ENCODE results near the gene LACRT.
"Not testable (repeated sequence)": the region's sequence is repeated elsewhere in the genome, so short reads cannot be mapped to it uniquely, and the experiment has no call there.

The LACRT gene

DNA sequence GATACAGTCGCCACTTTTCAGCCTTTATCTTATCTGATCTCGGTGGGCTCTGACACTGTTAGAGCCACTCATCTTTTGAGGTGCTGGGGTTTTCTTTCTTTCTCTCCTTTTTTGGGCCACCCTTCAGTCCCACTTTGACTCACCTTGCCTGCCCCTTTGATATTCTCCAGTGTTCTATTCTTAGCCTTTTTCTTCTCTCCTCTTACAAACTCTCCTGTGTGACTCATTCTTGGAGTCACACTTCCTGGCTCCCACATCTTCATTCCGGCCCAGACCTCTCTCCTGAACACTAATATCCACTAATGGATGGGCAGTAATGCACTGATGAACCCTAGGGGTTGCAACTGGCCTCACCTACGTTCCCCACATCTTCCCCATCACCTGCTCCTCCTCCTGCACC lies 15.7 kb upstream of the LACRT start:
- no peak for TF ChIP-seq CTCF (IDR thresholded peaks at IDR 0.05)

DNA sequence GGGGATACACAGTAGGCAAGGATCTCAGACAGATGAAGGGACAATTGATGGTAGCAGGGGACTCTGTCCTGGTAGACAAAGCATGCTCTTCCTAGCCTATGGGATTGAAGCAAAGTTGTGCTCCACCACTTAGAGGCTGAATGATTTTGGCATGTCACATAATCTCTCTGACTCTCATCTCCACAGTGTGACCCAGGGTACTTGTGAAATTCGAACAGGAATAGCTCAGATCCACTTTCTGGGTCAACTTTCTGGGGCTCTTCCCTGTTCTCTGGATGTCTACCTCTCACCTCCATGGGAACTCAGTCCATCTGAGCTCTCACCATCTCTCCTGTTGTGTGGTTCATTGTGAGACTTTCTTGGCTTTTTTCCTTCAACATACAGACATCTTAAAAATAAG lies 15.1 kb upstream of the LACRT start:
- no peak overlapping the region for H3K4me3 ChIP-seq (ENCODE audit: low read depth in 1 of 2, low read length in 1 of 2)
- no peaks in the 10 kb centered on the region for H3K36me3 ChIP-seq
- H3K4me1 ChIP-seq (ENCODE audit: control insufficient read depth in 1 of 2, insufficient read depth in 1 of 2, low read depth in 1 of 2, low read length in 1 of 2), result no peaks in the 10 kb centered on the region
- no peak overlapping the region for H3K27ac ChIP-seq
- no peaks in the 10 kb centered on the region for H3K9me3 ChIP-seq
- TF ChIP-seq CTCF (IDR thresholded peaks at IDR 0.05), result no peak
- H3K27me3 ChIP-seq, result peaks cover 47% of the 10 kb centered on the region

More for the DNA sequence above, 15.7 kb upstream of the LACRT start:
- H3K9me3 ChIP-seq, result no peaks in the 10 kb centered on the region
- H3K27ac ChIP-seq, result no peak overlapping the region
- no peaks in the 10 kb centered on the region for H3K36me3 ChIP-seq
- H3K27me3 ChIP-seq, result peaks cover 51% of the 10 kb centered on the region
- H3K4me1 ChIP-seq (ENCODE audit: control insufficient read depth in 1 of 2, insufficient read depth in 1 of 2, low read depth in 1 of 2, low read length in 1 of 2), result no peaks in the 10 kb centered on the region
- no peak overlapping the region for H3K4me3 ChIP-seq (ENCODE audit: low read depth in 1 of 2, low read length in 1 of 2)

DNA sequence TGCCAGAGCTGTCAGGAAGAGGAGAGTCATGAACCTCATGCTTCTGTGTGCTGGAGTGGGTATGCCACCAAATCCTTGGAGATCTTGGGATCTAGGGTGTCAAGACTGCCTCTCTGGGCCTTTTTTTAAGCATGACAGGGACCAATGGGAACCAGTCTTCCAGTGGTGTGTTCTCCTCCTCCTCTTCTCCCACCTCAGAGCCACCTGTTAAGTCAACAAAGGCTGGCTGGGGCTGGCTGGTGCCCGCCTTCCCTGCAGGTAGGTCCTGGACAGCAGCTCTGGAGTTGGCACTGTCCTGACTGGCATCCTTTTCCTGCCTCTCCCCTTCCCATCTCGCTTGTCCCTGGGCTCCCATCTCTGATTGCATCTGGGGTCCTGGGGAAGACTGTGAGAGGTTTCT lies 13.6 kb upstream of the LACRT start, which contains the start of gene DCD:
DCD (minus strand) TSS at position 101 of the 400 bp plus-strand sequence; CDS start at position 39, 62 bp downstream.
- Histone ChIP-seq H3K9me3 (no peaks in the 10 kb centered on the region), H3K27ac (no peak within 1 kb of the TSS), H3K27me3 (peaks cover 54% of the 10 kb centered on the region), H3K4me3 (ENCODE audit: low read depth in 1 of 2, low read length in 1 of 2) (no peak within 1 kb of the TSS), H3K36me3 (no peaks in the 10 kb centered on the region), H3K4me1 (ENCODE audit: control insufficient read depth in 1 of 2, insufficient read depth in 1 of 2, low read depth in 1 of 2, low read length in 1 of 2) (no peaks in the 10 kb centered on the region)
- TF ChIP-seq CTCF (IDR thresholded peaks at IDR 0.05), result no peak

DNA sequence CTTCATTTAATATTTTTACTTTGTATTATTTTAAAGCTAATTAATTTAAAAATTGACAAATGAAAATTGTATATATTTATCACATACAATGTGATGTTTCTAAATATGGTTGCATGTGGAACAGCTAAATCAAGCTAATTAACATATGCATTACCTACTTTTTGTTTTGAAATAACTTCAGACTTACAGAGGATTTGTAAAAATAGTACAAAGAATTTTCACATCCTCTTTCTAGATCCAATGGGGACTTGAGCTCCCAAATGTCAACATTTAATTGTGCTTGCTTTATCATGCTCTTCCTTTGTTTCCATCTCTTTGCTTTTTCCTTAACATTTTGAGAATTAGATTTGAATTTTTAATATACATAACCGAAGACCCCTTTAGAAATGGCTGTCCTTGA lies 6.9 kb upstream of the LACRT start:
- Histone ChIP-seq H3K4me3 (ENCODE audit: low read depth in 1 of 2, low read length in 1 of 2) (no peak overlapping the region), H3K27ac (no peak overlapping the region), H3K27me3 (peaks cover 31% of the 10 kb centered on the region), H3K4me1 (ENCODE audit: control insufficient read depth in 1 of 2, insufficient read depth in 1 of 2, low read depth in 1 of 2, low read length in 1 of 2) (no peaks in the 10 kb centered on the region), H3K36me3 (no peaks in the 10 kb centered on the region), H3K9me3 (no peaks in the 10 kb centered on the region)
- no peak for TF ChIP-seq CTCF (IDR thresholded peaks at IDR 0.05)

DNA sequence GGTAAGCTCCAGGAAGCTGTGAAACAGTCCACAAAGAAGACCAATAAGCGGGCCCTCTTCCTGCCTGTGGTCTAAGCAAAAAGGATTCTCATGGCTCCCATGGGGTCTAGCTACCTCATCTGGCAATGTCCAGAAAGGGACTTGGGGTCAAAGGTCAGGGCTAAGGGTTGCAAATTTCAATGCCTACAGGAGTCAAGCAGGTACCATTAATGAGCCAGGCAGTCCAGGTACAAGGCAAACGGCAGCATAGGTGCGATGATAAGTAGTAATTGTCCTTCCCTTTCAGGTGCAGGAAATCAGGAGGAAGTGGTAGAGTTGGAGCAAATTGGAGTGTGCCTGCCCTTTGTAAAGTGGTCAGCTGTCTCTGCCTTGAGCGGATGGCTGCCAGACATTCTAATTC lies 6.4 kb upstream of the LACRT start:
- H3K9me3 ChIP-seq, result no peaks in the 10 kb centered on the region
- peaks cover 26% of the 10 kb centered on the region for H3K27me3 ChIP-seq
- no peaks in the 10 kb centered on the region for H3K4me1 ChIP-seq (ENCODE audit: control insufficient read depth in 1 of 2, insufficient read depth in 1 of 2, low read depth in 1 of 2, low read length in 1 of 2)
- no peaks in the 10 kb centered on the region for H3K36me3 ChIP-seq
- TF ChIP-seq CTCF (IDR thresholded peaks at IDR 0.05), result no peak
- H3K4me3 ChIP-seq (ENCODE audit: low read depth in 1 of 2, low read length in 1 of 2), result no peak overlapping the region
- H3K27ac ChIP-seq, result no peak overlapping the region

- H3K4me1 ChIP-seq (ENCODE audit: control insufficient read depth in 1 of 2, insufficient read depth in 1 of 2, low read depth in 1 of 2, low read length in 1 of 2); H3K27ac ChIP-seq; H3K36me3 ChIP-seq; H3K4me3 ChIP-seq (ENCODE audit: low read depth in 1 of 2, low read length in 1 of 2); H3K9me3 ChIP-seq: not testable (repeated sequence)
- H3K27me3 ChIP-seq, result peaks cover 14% of the 10 kb centered on the region
Measured at GRCh38 chr12:54639112-54639511, 4.4 kb upstream of the LACRT start.
